SIG-M5 treated with dmso at 0.1 percent for 504 hours (cell line): ENCODE data around the gene LYRM4.
A peak's percentile ranks its signal among the peaks of the same experiment; 100 is the strongest.
"Not testable (repeated sequence)": the region's sequence is repeated elsewhere in the genome, so short reads cannot be mapped to it uniquely, and the experiment has no call there.

Experiments used
- DNase-seq: peaks from one replicate; lab custom pipeline; 2025; ENCODE audit not compliant: unreplicated experiment; lab: John Stamatoyannopoulos, UW

LYRM4 gene

DNA sequence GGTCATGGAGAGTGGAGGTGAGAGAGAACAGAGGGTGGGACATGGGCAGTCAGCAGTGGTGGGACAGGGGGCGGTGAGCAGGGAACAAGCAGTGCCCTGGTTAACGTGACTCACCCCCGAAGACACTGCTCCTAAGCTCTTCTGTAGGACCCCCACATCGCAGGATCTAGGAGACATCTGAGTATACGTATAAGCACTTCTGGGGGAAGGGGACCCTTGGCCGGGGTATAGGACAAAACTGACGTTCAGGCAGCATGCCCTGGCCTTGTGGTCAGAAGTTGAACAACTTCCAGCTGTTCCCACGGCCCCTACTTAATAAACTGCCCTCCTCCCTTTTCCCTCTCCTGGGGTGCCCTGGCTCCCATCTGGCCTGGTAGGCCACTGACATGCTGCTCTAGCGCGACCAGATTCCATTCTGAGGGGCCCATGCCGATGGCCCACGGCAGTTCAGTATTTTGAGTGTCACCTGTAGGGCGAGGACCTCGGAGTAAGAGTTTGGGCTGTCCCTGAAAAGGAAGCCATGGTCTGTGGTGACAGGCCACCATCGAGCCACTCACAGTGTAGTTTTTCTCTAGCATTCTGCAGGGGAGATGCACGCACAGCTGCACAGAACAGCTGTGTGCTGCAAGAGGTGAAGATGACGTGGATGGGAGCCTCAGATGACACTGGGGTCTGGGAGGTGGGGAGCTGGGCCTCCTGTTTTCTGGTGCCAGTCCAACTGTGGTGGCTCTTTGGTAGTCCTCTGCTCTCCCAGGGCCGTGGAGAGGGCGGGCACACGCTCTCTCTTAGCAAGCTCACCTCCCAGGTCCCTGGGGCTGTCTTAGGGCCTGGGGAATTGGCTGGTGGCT is 137.2 kb downstream of the LYRM4 start:
- DNase-seq, result no peak

DNA sequence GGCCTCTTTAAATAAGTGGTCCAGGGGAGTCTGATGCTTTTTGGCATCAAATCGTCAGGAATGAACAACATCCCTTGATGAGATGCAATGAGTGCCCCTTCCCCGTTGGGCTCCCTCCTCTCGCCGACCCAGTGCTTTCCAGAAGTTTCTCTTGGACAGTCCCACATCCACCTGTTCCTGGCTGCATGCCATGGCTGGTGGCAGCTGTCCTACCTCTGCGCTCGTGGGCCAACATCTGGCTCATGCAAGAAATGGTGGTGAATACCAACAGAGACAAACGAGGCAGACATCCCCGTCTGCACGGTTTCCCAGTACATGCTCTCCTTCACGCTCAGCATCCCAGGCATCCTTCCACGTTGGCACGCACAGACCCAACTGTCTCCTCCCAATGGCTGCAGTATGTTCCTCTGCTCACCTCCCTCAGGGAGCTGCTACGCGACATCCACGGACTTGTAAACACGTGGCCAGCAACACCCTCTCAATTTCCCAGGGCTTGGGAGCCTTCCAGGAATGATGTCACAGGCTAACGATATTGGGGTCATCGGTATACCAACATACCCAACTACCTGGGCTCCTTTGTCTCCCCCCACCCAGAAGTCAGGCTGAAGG is 138.1 kb downstream of the LYRM4 start:
- DNase-seq, result no peak

DNA sequence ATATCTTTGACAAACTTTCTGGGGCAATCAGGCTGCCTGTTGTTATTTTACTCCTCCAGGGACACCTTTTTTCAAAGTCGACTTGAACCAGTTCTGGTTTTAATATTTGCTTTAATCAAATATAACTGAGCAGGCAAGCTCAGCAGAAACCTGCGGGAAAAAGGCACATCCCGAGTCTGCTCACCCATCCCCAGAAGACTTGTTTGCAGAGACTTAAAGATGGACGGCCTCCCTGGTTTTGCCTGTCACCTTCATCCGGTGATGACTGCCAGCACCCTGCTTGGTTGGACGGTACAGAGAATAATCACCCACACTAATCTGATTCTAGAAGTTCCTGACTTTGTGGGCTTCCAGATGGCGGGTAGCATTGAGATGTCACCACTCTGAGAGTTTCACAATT is 138.8 kb downstream of the LYRM4 start:
- DNase-seq, result peak; percentile 27

DNA sequence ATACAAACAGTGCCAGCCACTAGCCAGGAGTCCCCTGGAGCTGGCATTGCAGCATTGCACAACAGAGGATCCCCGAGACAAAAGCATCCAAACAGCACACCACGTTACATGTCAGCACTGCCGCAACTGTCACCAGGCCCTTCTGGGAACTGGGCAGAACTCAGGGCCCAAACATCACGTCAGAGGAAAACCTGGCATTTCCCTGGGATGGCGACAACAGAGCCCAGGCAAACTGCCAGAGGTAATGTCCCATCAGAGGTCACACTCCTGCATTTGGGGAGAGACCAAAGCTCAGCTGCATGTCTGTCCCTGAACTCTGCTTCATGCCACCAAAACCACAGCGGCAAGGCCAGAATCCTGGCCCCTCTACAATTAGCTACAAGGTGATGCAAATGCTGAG is 139.3 kb downstream of the LYRM4 start:
- DNase-seq, result no peak

DNA sequence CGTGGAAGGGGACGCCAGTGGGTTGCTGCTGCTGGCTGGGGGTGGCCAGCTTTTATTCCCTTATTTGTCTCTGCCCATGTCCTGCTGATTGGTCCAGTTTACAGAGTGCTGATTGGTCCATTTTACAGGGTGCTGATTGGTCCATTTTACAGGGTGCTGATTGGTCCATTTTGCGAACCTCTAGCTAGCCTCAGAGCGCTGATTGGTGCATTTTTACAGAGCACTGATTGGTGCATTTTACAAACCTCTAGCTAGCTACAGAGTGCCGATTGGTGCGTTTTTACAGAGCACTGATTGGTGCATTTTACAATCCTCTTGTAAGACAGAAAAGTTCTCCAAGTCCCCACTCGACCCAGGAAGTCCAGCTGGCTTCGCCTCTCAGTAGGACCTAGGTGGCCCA is 140.2 kb downstream of the LYRM4 start:
- not testable (repeated sequence) for DNase-seq

DNA sequence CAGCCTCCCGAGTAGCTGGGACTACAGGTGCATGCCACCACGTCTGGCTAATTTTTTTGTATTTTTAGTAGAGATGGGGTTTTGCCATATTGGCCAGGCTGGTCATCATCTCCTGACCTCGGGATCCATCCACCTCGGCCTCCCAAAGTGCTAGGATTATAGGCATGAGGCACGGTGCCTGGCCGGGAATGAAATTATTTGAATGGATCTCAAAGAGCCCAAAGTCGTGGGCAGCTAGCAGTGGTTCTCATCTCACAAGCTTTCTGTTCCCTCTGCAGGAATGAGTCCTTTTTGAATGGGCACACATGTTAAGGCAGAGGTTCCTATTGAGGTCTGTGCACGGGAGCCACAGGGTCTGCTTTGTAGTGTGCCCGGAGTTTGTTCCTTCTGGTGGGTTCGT is 140.7 kb downstream of the LYRM4 start:
- no peak for DNase-seq

DNA sequence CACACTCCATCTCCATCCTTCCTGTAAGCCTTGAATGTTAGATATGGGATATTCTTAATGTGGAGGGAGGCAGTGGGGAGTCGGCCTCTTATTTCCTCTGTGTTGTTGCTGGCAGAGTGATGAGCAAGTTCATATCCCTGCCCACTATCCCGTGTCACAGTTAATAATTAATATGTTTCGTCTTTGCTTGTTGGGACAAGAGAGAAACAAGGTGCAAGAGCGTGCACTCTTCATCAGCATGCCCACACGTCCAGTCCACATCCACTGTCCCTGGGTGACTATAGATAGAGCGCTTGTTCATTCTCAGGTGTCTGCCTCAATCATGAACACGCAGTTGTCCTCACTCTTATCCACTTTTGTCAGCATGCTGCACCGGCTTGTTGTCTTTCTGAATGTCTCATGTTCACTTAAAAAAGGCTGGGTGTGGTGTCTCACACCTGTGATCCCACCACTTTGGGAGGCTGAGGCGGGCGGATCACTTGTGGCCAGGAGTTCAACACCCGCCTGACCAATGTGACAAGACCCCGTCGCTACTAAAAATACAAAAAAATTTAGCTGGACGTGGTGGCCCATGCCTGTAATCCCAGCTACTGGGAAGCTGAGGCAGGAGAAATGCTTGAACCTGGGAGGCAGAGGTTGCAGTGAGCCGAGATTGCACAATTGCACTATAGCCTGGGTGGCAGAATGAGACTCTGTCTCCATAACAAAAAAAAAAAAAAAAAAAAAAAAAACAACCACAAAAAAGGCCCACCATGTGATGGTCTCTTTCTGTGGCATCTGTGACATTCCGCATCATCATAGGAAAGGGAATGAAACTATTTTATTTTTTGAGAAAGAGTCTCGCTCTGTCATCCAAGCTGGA is 141.4 kb downstream of the LYRM4 start:
- DNase-seq, result no peak

DNA sequence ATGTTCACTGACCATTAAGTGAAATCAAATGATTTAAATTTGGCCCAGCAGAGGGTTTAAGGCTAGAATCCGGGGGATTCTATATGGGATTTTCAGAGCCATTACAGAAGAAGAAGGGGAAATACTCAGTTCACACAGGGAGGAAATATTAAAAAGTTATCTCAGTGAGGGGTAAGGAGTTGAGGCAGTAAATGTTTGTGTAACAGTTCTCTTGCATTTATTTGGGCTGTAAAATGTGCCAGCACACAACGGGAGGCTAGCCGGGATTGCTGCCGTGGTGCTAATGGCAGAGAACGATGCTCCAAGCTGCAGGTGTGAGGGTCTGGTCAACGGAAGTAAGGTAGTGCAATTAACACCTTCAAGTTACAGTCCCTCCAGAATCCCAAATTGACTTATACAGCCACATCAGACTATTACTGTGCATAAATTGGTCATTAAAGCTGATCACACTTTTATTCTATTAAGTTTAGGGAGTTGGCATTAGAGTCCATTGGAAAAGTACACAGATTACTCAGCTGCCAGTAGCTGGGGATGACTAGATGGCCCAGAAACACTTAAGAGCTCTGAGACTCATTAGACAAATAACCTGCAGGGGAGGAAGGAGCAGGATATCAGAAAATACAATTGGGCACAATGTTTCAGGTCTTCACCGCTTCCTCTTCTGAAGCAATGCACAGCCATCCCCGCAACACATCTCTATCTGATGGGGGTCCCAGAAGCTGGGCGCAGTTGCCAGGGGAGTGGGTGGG is 144.3 kb downstream of the LYRM4 start:
- no peak for DNase-seq

DNA sequence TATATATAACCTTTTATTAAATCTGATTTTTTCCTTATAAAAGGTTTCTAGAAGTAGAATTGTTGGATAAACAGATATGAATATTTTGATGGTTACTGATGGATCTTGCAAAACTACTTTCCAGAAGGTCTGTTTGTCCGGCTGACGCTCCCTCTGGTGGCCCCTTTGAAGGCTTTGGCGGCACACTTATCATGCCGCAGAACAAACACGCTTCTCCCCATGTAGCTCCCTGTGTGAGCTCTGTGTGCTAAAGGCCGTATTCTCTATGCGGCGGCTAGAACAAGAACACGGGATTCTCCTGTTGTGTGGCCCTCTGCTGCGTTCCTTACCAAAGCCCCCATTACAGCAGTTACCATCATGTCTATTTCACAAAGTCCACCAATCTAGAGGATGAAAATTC is 145.6 kb downstream of the LYRM4 start:
- DNase-seq, result no peak

DNA sequence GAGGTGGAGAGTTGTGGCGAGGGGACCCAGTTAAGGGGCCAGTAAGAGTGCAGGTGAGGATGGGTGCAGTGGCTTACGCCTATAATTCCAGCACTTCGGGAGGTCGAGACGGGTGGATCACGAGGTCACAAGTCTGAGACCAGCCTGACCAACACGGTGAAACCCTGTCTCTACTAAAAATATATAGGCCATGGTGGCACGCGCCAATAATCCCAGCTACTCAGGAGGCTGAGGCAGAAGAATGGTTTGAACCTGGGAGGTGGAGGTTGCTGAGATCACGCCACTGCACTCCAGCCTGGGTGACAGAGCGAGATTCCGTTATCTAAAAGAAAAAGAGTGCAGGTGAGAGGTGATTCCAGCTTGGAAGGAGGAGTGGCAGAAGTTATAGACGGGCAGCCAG is 147.7 kb downstream of the LYRM4 start:
- DNase-seq, result no peak

DNA sequence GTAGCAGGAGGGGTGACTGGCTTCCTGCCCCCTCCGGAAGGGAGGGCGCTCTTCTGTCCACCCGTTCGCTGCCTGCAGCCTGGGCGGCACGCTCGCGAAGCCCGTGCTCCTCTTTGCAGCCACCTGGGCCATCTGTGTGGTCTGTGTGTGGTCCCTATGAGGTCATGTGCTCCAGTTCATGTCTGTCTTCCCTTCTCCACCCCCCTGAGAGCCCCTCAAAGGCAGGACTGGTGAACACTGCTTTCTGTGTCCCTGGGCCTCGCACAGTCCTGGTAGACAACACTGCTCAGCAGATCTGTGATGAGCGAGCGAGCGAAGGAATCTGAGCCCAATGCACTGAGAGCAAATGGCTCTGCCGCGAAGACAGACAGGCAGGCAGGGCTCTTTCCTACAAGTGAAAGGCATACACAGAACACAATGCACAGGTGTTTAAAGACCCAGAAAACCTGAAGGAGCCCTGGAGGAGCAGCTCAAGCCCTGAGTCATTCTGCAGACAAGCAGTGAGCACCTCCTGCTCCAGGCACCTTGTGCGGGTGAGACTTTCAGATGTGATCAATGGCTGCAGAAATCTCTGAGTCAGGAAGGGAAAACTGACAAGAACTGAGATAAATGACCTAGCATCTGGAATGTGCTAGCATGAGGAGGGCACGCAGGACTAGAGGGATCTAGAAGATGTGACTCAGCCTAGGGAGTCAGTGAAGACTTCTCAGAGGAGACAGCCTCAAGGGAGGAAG is 148.5 kb downstream of the LYRM4 start:
- no peak for DNase-seq

DNA sequence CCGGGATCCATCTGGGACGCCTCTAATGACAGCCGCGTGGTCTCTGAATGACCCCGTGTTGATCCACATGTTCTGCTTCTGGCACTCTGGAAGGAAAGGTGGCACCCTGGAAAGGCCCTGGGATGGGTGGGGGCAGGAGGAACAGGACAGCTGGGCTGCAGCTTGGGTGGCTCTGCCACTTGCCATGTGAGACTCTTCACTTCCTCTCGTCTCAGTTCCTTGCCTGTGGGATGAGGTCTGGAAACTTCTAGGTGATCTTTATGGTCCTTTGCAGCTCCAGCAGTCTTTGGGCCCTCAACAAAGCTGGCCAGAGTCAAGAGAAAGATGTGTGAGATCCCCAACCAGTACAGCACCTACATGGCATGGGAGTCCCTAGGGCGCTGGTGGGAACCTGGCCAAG is 149.1 kb downstream of the LYRM4 start:
- DNase-seq, result no peak

DNA sequence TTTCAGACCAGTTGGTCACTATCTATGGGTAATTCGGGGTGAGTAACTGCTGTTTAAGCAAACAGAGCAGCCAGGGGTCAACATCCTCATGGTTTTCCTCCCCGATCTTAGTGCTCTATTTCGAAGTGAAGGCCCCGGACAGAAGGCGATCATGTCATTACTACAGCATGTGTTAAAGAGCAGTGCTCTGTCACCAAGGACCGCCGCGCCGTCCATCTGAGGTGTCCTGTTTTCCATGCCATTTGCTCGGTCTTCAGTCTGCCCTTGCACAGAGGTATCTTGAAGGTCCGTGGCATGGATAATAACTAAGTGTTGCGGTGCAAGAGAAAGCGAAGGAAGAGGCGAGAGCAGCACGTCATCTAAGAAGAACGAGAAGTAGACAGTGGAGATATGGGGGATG is 150.5 kb downstream of the LYRM4 start:
- DNase-seq, result no peak

DNA sequence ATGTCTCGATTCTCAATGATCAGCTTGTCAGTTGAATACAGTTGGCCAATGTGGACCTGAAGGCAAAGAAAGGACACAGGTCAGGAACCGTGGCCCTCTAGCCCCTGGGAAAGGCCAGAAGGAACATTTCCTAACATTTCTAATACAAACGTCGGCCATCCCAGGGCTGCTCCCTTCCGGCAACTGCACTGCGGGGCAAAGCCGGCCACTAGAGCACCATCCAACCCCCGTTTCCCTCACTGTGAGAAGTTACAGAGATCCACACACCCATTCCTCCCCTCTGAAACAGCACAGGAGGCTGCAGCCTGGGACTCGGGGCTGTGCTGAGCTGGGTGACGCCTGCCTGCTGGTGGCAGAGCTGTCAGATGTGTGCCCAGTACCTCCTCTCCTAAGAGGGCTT is 151.3 kb downstream of the LYRM4 start:
- DNase-seq, result no peak

DNA sequence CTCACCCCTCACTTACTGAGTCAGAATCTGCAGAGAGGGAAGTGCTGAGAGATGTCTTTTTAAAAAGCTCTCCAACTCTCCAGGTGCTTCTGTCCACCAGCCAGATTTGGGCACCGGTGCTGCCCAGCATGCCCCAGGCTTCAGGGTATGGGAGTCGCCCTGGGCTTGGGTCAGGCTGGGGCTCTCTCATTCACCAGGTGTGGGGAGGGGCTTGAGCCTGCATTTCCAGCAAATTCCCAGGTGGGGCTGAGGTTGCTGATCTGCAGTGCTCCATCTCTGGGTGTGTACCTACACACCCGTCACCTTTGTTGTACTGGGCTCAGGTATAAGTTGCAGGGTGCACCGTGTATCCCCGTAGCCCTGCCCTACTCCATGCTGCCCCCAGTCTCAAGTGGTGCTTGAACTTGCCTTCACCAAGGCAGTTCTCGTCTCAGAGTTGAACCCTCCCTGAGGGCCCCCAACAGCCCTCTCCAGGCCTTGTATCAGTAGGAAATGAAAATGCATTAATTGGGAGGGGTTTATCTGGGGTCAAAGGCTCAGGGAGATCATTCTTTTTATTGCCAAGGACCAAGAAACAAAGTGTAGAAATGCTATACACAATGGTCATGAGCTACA is 152.1 kb downstream of the LYRM4 start:
- DNase-seq, result no peak

DNA sequence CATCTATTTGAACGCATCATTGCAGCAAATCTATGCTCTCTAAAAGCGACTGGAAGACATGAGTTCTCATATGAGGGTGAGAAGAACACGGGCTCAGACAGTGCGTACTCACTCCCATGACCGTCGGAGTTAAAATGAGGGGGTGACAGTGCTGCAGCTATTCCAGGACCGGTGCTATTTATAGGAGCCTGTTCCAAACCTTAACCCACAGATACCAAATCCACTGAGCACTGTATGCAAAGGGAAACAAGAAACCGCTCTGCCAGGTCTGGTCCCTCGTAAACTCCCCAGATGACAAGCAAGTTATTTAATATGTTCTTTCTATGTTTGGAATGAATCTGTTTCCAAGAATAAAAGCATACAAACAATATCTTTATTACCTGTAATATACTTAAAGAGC is 152.7 kb downstream of the LYRM4 start:
- no peak for DNase-seq

DNA sequence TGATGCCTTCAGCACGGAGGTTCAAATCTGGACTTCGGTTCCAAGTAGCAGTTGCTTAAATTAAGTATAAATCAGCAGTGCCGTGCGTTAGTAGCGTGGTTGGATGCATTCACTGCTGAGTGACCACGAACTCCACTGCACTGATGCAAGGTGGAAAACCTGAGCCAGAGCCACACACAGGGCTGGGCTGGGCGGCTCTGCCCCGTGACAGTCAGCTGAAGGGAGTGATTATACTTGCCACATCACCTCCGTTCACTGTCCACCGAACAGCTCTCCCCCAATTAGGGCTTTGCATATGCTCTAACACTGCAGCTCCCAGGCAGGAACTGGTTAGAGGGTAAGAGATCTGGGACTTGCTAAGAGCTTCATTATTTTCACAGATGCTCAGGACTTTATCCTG is 153.4 kb downstream of the LYRM4 start:
- no peak for DNase-seq

DNA sequence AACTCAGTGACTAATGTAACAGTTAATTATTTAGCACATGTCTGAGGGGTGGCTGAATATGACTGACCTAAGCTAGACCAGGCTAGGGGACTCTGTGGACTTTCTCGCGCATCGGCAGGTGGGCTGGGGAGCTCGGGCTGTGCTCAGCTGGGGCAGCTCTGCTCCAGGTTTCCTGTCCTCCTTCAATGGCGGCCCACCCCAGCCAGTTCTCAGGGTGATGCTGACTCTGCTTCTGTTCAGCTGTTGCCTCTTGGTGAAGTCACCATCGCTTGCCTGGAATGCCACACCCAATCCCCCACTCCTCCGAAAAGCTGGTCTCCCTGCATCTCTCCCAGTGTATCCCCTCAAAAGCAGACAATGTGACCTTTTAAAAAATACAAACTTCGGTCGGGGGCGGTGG is 155.6 kb downstream of the LYRM4 start:
- DNase-seq, result no peak

DNA sequence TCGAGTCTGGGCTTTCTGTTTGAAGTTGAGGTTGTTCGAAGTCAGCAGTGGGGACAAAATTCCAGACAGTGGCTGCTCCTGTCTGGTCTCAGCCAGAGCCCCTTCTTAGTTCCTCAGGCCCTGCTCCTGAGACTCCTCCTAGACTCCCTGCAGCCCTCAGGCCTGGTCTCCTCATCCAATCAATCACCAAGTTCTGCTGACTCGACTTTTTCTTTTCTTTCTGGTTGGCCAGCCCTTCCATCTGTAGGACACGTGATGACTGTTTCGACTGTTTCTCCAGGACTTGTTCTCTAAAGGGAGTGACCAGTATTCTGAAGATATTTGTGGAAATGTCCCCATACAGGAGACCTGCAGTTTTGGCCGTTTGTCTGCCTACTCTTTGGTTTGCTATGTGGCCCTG is 156.1 kb downstream of the LYRM4 start:
- DNase-seq, result no peak

DNA sequence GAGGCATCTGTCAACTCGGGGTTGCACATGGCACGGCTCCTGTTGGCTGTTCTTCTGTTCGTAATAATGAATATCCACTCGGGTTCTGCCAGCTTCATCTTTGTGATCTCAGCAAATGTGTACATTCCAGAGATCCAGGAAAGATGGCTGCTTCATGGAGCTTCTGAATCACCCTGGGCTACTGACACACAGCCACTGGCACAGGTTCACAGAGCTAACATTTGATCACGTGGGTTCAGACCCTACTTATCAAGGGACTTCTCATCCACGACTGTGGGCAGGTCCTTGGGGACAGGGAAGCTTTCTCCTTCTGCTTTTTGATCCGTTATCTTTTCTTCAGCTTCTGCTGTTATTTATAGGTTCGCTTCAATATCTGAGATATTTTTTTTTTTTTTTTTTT is 157.5 kb downstream of the LYRM4 start:
- no peak for DNase-seq
